K562 (cell line): Measurements from ENCODE around the gene MALAT1. TPM values are rescaled to one million over a fixed set of nuclear protein-coding genes. Genes with fewer than 3 reads are reported as not detected.

ENCODE experiments used
- ATAC-seq: fragments of 200-7000 bp; cut with Tn5 transposase; 3 replicates; pipeline ENCODE4 v1.9.1; 2020; ENCODE audit warnings: moderate library complexity
- BruUV-seq: library from RNA; stranded (reverse); fragments of 400-500 nt; replicated peaks from 2 replicates; lab custom pipeline; 2021; lab: Mats Ljungman, UMichigan
- CTCF ChIA-PET: fragments of 300-600 bp; formaldehyde crosslinking; extraction: SDS; loops from one replicate; lab custom pipeline; 2021; ENCODE audit warnings: low intra/inter-chr PET ratio; lab: Yijun Ruan, JAX
- POLR2A ChIA-PET: fragments of 300-600, 350-650 bp; sonication (Branson Sonifier 250); formaldehyde crosslinking; extraction: SDS; loops from one replicate; lab custom pipeline; 2021; ENCODE audit warnings: antibody characterized with exemption, inconsistent platforms; lab: Yijun Ruan, JAX
- DNase-seq, 4 experiments: peaks; one replicate each; pipeline versions ENCODE4 v3.0.0 to v3.0.0-alpha.2; 2011 to 2018; ENCODE audit warnings: low spot score in 3 of 4, mixed read lengths in 3 of 4; ENCODE audit errors: extremely low read depth in 1 of 4
- FAIRE-seq: peaks from 2 replicates; lab custom pipeline; 2011; peaks lifted over from hg19 to GRCh38; lab: Jason Lieb, UNC
- H2AFZ ChIP-seq: 2 replicates; pipeline ENCODE4 v1.6.0; 2011; ENCODE audit warnings: low read depth, low read length, control low read depth, inconsistent platforms
- H3K27ac ChIP-seq: fragments of 200-600 bp; 3 replicates; pipeline ENCODE4 v1.8.0; 2011; ENCODE audit warnings: low read depth, mild to moderate bottlenecking, control low read depth, inconsistent platforms, low read length, moderate library complexity, mixed read lengths; ENCODE audit errors: extremely low read depth
- H3K27me3 ChIP-seq, 2 experiments: fragments of 300-600 bp in 1 of 2; 2 replicates in 1 of 2; 3 replicates in 1 of 2; pipeline versions ENCODE4 v1.6.0 to v1.8.0; 2011; ENCODE audit warnings: inconsistent platforms in 2 of 2, low read length in 2 of 2, mild to moderate bottlenecking in 1 of 2, mixed read lengths in 1 of 2, moderate library complexity in 1 of 2; ENCODE audit not compliant: control insufficient read depth in 2 of 2, insufficient read depth in 2 of 2
- H3K36me3 ChIP-seq: fragments of 300-600 bp; 3 replicates; pipeline ENCODE4 v1.8.0; 2011; ENCODE audit warnings: mild to moderate bottlenecking, low read length, inconsistent platforms; ENCODE audit not compliant: control insufficient read depth, insufficient read depth
- H3K4me1 ChIP-seq, 2 experiments: fragments of 200-600 bp in 1 of 2; replicated peaks in 1 of 2; 2 replicates in 1 of 2; 3 replicates in 1 of 2; pipeline versions ENCODE4 v1.5.1 to v1.8.0; 2011; ENCODE audit warnings: inconsistent platforms in 2 of 2, low read length in 2 of 2, mild to moderate bottlenecking in 1 of 2, mixed read lengths in 1 of 2, moderate library complexity in 1 of 2; ENCODE audit not compliant: control insufficient read depth in 2 of 2, insufficient read depth in 2 of 2
- H3K4me2 ChIP-seq: 2 replicates; pipeline ENCODE4 v1.6.1; 2011; ENCODE audit warnings: low read length, control low read depth, inconsistent platforms, mixed read lengths; ENCODE audit not compliant: insufficient read depth
- H3K4me3 ChIP-seq: fragments of 200-600 bp; sonication (generic), shearing (Covaris generic); 2 replicates; pipeline ENCODE4 v1.5.1; 2016; ENCODE audit warnings: control low read depth, inconsistent platforms
- H3K79me2 ChIP-seq: fragments of 200-600 bp; 3 replicates; pipeline ENCODE4 v1.8.0; 2011; ENCODE audit warnings: low read length, inconsistent platforms; ENCODE audit not compliant: control insufficient read depth, insufficient read depth
- H3K9ac ChIP-seq, 2 experiments: 2 replicates each; pipeline versions ENCODE4 v1.6.0 to v1.6.1; 2011; ENCODE audit warnings: low read depth in 2 of 2, low read length in 2 of 2, control low read depth in 1 of 2, inconsistent platforms in 1 of 2, mild to moderate bottlenecking in 1 of 2, mixed read lengths in 1 of 2; ENCODE audit not compliant: insufficient read depth in 1 of 2
- H3K9me1 ChIP-seq: one replicate; pipeline ENCODE4 v1.6.0; 2011; ENCODE audit warnings: inconsistent platforms, mild to moderate bottlenecking, low read length, moderate library complexity; ENCODE audit not compliant: control insufficient read depth, insufficient read depth
- H3K9me3 ChIP-seq: replicated peaks from 2 replicates; pipeline ENCODE4 v1.5.1; 2011; ENCODE audit warnings: low read depth, low read length, inconsistent platforms; ENCODE audit not compliant: control insufficient read depth, insufficient read depth
- H4K20me1 ChIP-seq: replicated peaks from 2 replicates; pipeline ENCODE4 v1.6.1; 2011; ENCODE audit warnings: low read length, inconsistent platforms, mixed read lengths; ENCODE audit not compliant: control insufficient read depth, insufficient read depth
- CTCFL ChIP-seq: IDR thresholded peaks from 2 replicates; pipeline ENCODE4 v1.6.1; 2011; ENCODE audit warnings: borderline replicate concordance, low read depth, mild to moderate bottlenecking, moderate library complexity, low read length; ENCODE audit not compliant: insufficient read depth, poor library complexity, severe bottlenecking
- DEAF1 ChIP-seq: fragments of 450-650 bp; formaldehyde crosslinking; IDR thresholded peaks from 2 replicates; pipeline ENCODE4 v1.4.0; 2020; ENCODE audit warnings: mild to moderate bottlenecking, moderate library complexity
- DPF2 ChIP-seq: fragments of 450-650 bp; IDR thresholded peaks from 2 replicates; pipeline ENCODE4 v1.6.1; 2016
- KLF6 ChIP-seq: fragments of 250-450 bp; sonication (Bioruptor Pico); IDR thresholded peaks from 2 replicates; pipeline ENCODE4 v1.4.0; 2020; ENCODE audit warnings: mild to moderate bottlenecking, moderate library complexity, borderline replicate concordance
- POLR2G ChIP-seq: fragments of 200-400 bp; formaldehyde crosslinking; IDR thresholded peaks from 2 replicates; pipeline ENCODE4 v1.6.1; 2017; ENCODE audit warnings: low read depth, mild to moderate bottlenecking, antibody characterized with exemption, low read length, moderate library complexity
- SNAPC5 ChIP-seq: fragments of 250-450 bp; sonication (Bioruptor Pico); IDR thresholded peaks from 2 replicates; pipeline ENCODE4 v1.8.0; 2021; ENCODE audit warnings: moderate library complexity, mild to moderate bottlenecking, inconsistent platforms
- USF2 ChIP-seq: sonication (generic); formaldehyde crosslinking; IDR thresholded peaks from 2 replicates; pipeline ENCODE4 v1.5.0; 2020; ENCODE audit warnings: missing genetic modification reagents
- ZBTB33 ChIP-seq: sonication (generic); formaldehyde crosslinking; IDR thresholded peaks from 2 replicates; pipeline ENCODE4 v1.8.1; 2023; ENCODE audit warnings: mild to moderate bottlenecking, missing genetic modification reagents
- WGBS: fragments of 100-300 bp; shearing (Covaris generic); methylation state at CpG from one replicate; pipeline ENCODE4 v1.1.6; 2016; ENCODE audit warnings: low coverage, mixed read lengths; ENCODE audit not compliant: insufficient coverage; ENCODE audit errors: missing lambda C conversion rate; 5-methylcytosine and 5-hydroxymethylcytosine counted together
- in situ Hi-C: fragments of 300-500 bp; cut with MboI; formaldehyde crosslinking; loops from 4 replicates; pipeline ENCODE4 v1.15.0; 2018; ENCODE audit warnings: inconsistent platforms, mixed read lengths
- intact Hi-C: fragments of 100-400 bp; cut with micrococcal nuclease; formaldehyde crosslinking; loops from 2 replicates; pipeline ENCODE4 v1.14.2; 2022
- polyA plus RNA-seq, 8 experiments: library from polyadenylated mRNA; depleted of rRNA in 4 of 8; stranded (reverse) in 5 of 8; unstranded in 3 of 8; fragments of >200 nt; fragmentation: Nextera tagmentation in 2 of 8; fragmentation: Illumina TruSeq in 1 of 8; extraction: Ambion mirVana in 2 of 8; extraction: Trizol in 1 of 8; gene quantifications; 2 replicates each; pipeline versions ENCODE4 v1.2.1 to v1.2.3, GENCODE V29; 2011 to 2014; ENCODE audit warnings: inconsistent platforms in 1 of 8, missing spikeins in 1 of 8
- total RNA-seq, 7 experiments: library from RNA; depleted of rRNA in 6 of 7; stranded (reverse); fragments of >200 nt in 6 of 7; fragmentation: Illumina TruSeq in 2 of 7; extraction: Trizol in 2 of 7; gene quantifications; 2 replicates each; pipeline versions ENCODE4 v1.2.1 to v1.2.3, GENCODE V29; 2011 to 2021; ENCODE audit warnings: low replicate concordance in 1 of 7

The MALAT1 gene
- total and polyA plus RNA-seq, 9 of the 15 experiments (the other 6 are each of a cell fraction or from before 2014, with no cell fraction given), result 363 to 8,715 (median 2,351) TPM

- H3K36me3 ChIP-seq, result peaks cover 44% of the 10 kb centered on the region; the same call in 1 of the 3 replicates
- peak overlapping the region; percentile 99 for H3K4me2 ChIP-seq
- DNase-seq, result peak in 1 of 4 experiments; percentile 44
- H3K9ac ChIP-seq, result peak overlapping the region in 1 of 2 experiments; percentile 95; a peak in 3 of 4 replicates
- peak overlapping the region; percentile 99; the same call in 1 of the 2 replicates for H2AFZ ChIP-seq
- in situ Hi-C loops (no loop called here), intact Hi-C loops (loop anchor here (1.0 to 10.0 kb wide), 3 partner anchors 30 to 275 kb away; partner anchors contain the start of gene ZNRD2)
- no peaks in the 10 kb centered on the region; the same call in 2 of the 3 replicates for H3K79me2 ChIP-seq
- no peaks in the 10 kb centered on the region for H4K20me1 ChIP-seq
- no peaks in the 10 kb centered on the region for H3K27me3 ChIP-seq
- BruUV-seq, result no TSS peak
- 16% methylated on average over 11 of the region's 60 CpGs for whole genome bisulfite sequencing
- peak overlapping the region; percentile 76 for H3K4me3 ChIP-seq
- TF ChIP-seq DPF2, result no peak
- TF ChIP-seq USF2 (CRISPR knock-in tag), result 0 out of 2 replicates have a peak, but pooled peaks have one; percentile 10
- TF ChIP-seq DEAF1 (CRISPR knock-in tag), result 0 out of 2 replicates have a peak, but pooled peaks have one; percentile 24
- peak; percentile 64 for TF ChIP-seq POLR2G
- peak; percentile 26; the same call in 1 of the 2 replicates for TF ChIP-seq KLF6
- TF ChIP-seq CTCFL, result peak; percentile 89
- TF ChIP-seq SNAPC5 (CRISPR knock-in tag), result no peak
- peak; percentile 46 for TF ChIP-seq ZBTB33 (CRISPR knock-in tag)
- no peak; the same call in 2 of the 3 replicates for ATAC-seq
- H3K27ac ChIP-seq, result peak overlapping the region; percentile 78; the same call in 1 of the 3 replicates
- H3K9me3 ChIP-seq, result no peaks in the 10 kb centered on the region
- H3K9me1 ChIP-seq, result no peaks in the 10 kb centered on the region
- H3K4me1 ChIP-seq, result peaks cover 9 to 46% of the 10 kb centered on the region in 2 experiments
- CTCF ChIA-PET, result interaction anchor here (0.9 to 3.1 kb wide), 3 partner anchors 33 to 278 kb away, joined by 3 to 63 read pairs (median 6); partner anchors contain the start of genes FAM89B and ZNRD2
- no peak for FAIRE-seq
- POLR2A ChIA-PET, result interaction anchor here (0.6 to 2.7 kb wide), 11 partner anchors 12 to 121 kb away, joined by 3 to 16 read pairs (median 5); partner anchors contain the start of genes FAM89B, MALAT1, NEAT1 and ZNRD2
Measured at GRCh38 chr11:65539744-65540289, 41.0 kb downstream of the MALAT1 start.
